AG09319 (cell line): ENCODE data around the gene RBM20.

Experiments used
- DNase-seq: peaks from one replicate; pipeline ENCODE4 v3.0.0-alpha.2; 2010; ENCODE audit warnings: low read depth; ENCODE audit errors: extremely low read depth
- CTCF ChIP-seq: IDR thresholded peaks from 2 replicates; pipeline ENCODE4 v1.5.1; 2011; ENCODE audit warnings: low read depth, mild to moderate bottlenecking, inconsistent platforms, low read length, moderate library complexity

Gene RBM20

DNA sequence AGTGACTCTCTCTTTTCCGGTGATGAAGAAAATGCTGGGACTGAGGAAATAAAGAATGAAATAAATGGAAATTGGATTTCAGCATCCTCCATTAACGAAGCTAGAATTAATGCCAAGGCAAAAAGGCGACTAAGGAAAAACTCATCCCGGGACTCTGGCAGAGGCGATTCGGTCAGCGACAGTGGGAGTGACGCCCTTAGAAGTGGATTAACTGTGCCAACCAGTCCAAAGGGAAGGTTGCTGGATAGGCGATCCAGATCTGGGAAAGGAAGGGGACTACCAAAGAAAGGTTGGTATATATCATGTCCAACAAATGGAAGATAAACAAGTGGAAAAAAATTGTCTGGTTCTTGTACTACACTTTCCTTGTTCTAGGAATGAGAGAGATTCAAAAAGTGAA lies 237.1 kb downstream of the RBM20 start:
- TF ChIP-seq CTCF, result no peak
- DNase-seq, result no peak

DNA sequence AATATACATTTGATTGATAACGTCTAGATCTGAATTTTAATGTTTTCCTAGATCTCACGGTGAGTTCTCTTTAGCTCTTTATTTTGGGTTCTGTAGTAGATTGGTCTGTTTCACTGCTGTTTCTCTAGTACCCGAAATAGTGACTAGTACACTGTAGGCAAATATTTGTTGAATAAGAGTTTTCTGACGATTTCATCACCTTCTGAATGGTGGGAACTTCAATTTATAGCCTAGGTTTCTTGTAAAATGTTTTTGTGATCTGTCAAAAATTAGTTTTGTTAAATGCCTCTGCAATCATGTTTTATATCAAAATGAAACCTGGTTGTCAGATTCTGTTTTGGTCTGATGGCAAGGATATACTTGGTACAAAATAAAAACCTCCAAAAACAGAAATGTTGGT lies 237.8 kb downstream of the RBM20 start:
- no peak for DNase-seq
- no peak for TF ChIP-seq CTCF

DNA sequence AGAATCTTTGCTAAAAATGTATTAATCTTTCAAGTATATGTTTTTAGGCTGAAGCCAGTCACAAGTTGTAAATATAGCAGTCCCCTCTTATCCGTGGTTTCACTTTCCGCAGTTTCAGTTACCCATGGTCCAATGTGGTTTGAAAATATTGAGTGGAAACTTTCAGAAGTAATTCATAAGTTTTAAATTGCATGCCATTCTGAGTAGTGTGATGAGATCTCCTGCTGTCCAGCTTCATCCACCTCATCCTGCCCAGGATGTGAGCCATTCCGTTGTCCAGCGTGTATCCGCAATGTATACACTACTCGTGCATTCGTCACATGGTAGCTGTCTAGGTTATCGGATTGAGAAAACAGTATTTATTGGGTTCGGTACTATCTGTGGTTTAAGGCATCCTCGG lies 239.8 kb downstream of the RBM20 start:
- no peak for DNase-seq
- TF ChIP-seq CTCF, result no peak

- DNase-seq, result no peak
- no peak for TF ChIP-seq CTCF
These were observed 242.0 kb downstream of the RBM20 start for GRCh38 chr10:110885932-110886674.

DNA sequence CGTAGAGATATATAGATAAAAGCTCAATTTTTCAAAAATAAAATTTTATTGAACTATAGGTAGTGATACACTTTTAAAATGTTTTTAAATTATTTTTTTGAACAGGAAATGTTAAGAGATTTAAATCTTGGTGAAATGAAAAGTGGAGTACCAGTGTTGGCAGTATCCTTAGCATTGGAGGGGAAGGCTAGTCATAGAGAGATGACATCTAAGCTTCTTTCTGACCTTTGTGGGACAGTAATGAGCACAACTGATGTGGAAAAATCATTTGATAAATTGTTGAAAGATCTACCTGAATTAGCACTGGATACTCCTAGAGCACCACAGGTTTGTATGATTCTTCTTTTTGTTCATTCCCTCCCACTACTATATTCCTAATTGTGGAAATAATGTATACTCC lies 243.4 kb downstream of the RBM20 start:
- no peak for DNase-seq
- TF ChIP-seq CTCF, result no peak
